Esophagus muscularis mucosa (tissue), 4 donors: Measurements from ENCODE around the gene KRTAP9-1.

Experiments
- EP300 ChIP-seq: sonication (generic); formaldehyde crosslinking; IDR thresholded peaks from one replicate; pipeline ENCODE4 v1.6.1; 2017; ENCODE audit warnings: antibody characterized with exemption
- POLR2A ChIP-seq: fragments of 450-650 bp; IDR thresholded peaks from one replicate; pipeline ENCODE4 v1.6.1; 2017; ENCODE audit warnings: antibody characterized with exemption, moderate library complexity, mild to moderate bottlenecking, low read depth
- POLR2AphosphoS5 ChIP-seq, 2 donors: sonication (generic); formaldehyde crosslinking; IDR thresholded peaks; one replicate each; pipeline ENCODE4 v1.6.1; 2017; ENCODE audit warnings: antibody characterized with exemption in 2 of 2
- TF ChIP-seq, protein P1 (sequence below), 3 experiments: fragments of 200-600 bp in 2 of 3; fragments of 450-650 bp in 1 of 3; sonication (generic) in 2 of 3; IDR thresholded peaks; one replicate each; pipeline ENCODE4 v1.5.1; 2017 to 2019; ENCODE audit warnings: antibody characterized with exemption in 3 of 3, mild to moderate bottlenecking in 2 of 3, moderate library complexity in 1 of 3

DNA sequence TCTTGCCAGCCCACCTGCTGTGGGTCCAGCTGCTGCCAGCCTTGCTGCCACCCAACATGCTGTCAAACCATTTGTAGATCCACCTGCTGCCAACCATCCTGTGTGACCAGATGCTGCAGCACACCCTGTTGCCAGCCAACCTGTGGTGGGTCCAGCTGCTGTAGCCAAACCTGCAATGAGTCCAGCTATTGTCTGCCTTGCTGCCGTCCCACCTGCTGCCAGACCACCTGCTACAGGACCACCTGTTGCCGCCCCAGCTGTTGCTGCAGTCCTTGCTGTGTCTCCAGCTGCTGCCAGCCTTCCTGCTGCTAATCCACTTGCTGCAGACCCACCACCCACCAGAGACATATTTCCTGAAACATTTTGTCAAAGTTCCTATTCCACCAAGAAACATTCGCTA, 641 bp downstream of the KRTAP9-1 start:
- no peak for TF ChIP-seq EP300
- TF ChIP-seq, protein P1, sequence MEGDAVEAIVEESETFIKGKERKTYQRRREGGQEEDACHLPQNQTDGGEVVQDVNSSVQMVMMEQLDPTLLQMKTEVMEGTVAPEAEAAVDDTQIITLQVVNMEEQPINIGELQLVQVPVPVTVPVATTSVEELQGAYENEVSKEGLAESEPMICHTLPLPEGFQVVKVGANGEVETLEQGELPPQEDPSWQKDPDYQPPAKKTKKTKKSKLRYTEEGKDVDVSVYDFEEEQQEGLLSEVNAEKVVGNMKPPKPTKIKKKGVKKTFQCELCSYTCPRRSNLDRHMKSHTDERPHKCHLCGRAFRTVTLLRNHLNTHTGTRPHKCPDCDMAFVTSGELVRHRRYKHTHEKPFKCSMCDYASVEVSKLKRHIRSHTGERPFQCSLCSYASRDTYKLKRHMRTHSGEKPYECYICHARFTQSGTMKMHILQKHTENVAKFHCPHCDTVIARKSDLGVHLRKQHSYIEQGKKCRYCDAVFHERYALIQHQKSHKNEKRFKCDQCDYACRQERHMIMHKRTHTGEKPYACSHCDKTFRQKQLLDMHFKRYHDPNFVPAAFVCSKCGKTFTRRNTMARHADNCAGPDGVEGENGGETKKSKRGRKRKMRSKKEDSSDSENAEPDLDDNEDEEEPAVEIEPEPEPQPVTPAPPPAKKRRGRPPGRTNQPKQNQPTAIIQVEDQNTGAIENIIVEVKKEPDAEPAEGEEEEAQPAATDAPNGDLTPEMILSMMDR (IDR thresholded peaks at IDR 0.05) = no peak
- no peak for TF ChIP-seq POLR2AphosphoS5 (IDR thresholded peaks at IDR 0.05)
- TF ChIP-seq POLR2A = no peak
